Measurements from ENCODE around the gene C1QC.

C1QC gene

DNA sequence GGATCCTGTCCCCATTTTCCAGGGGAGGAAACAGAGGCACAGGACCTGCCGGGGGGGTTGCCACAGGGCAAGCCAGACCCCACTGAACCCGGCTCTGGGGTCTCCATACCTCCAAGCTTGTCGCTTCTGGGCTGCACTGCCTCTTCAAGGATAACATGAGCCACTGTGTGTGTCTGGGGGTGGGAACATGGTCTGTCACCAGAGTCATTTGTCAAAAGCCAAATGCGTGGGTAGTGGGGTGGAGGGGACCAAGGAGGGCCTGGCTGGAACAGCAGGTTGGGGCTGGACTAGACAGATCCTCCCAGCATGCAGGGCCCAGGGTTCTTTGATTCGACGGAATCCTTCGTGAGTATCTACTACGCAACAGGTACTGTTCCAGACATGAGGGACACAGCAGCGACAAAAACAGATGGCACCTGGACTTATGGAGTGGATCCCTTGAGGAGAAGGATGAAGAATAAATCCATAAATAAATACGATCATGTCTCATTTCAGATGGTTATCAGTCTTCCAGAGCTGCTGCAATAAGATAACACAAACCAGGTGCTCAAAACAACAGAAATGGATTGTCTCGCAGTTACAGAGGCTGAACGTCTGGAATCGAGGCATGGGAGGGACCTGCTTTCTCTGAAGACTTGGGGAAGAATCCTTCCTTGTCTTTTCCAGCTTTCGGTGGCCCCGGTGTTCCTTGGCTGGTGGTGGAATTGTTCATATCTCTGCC is 38.3 kb downstream of the C1QC start:
- DNase-seq = no peak

GRCh38 chr1:22683547-22683946 is 40.1 kb downstream of the C1QC start:
- no peak for DNase-seq

- DNase-seq = no peak
Measured at GRCh38 chr1:22685591-22686059, 42.2 kb downstream of the C1QC start.

GRCh38 chr1:22687191-22687590 is 43.8 kb downstream of the C1QC start:
- DNase-seq = no peak

GRCh38 chr1:22688466-22688865 is 45.0 kb downstream of the C1QC start:
- DNase-seq = no peak

- no peak for DNase-seq
Measured at GRCh38 chr1:22689505-22689904, 46.1 kb downstream of the C1QC start.

GRCh38 chr1:22691031-22691753 is 47.8 kb downstream of the C1QC start:
- no peak for DNase-seq

- no peak for DNase-seq
Measured at GRCh38 chr1:22694172-22694571, 50.7 kb downstream of the C1QC start.

DNA sequence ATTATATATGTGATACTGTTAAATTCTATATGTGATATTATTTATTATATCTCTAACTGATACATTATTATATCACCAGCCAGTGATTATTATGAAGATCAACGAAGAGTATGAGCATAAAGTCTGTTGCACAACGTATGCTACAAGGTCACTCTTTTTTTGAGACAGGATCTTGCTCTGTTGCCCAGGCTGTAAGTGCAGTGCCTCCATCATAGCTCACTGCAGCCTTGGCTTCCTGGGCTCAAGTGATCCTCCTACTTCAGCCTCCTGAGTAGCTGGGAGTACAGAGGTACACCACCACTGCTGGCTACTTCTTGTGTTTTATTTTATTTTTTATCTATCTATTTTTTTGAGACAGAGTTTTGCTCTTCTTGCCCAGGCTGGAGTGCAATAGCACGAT is 53.2 kb downstream of the C1QC start:
- no peak for DNase-seq
